Psoas muscle (tissue), 8 donors: ENCODE data around the gene SPIRE2. TPM values are rescaled to one million over a fixed set of nuclear protein-coding genes. Genes with fewer than 3 reads are reported as not detected.

Experiments used
- ATAC-seq, 4 donors: fragments of 200-7000 bp; cut with Tn5 transposase; one replicate each; pipeline ENCODE4 v1.9.1; 2020; ENCODE audit warnings: moderate library complexity in 3 of 4, mild to moderate bottlenecking in 2 of 4
- DNase-seq, 2 donors: peaks; one replicate each; pipeline ENCODE4 v3.0.0-alpha.2; 2020
- H3K27ac ChIP-seq: fragments of 200-600 bp; one replicate; pipeline ENCODE4 v1.8.0; 2022
- H3K27me3 ChIP-seq, 3 donors: fragments of 200-600 bp in 1 of 3; one replicate each; pipeline versions ENCODE4 v1.6.1 to v1.8.0; 2013 to 2022; ENCODE audit warnings: low read length in 2 of 3, mild to moderate bottlenecking in 2 of 3, moderate library complexity in 1 of 3; ENCODE audit not compliant: insufficient read depth in 3 of 3
- H3K36me3 ChIP-seq, 2 donors: fragments of 200-600 bp in 1 of 2; one replicate each; pipeline versions ENCODE4 v1.6.1 to v1.8.0; 2013 to 2022; ENCODE audit warnings: low read depth in 1 of 2, mild to moderate bottlenecking in 1 of 2, moderate library complexity in 1 of 2; ENCODE audit not compliant: insufficient read depth in 1 of 2
- H3K4me1 ChIP-seq: fragments of 200-600 bp; one replicate; pipeline ENCODE4 v1.8.0; 2022
- H3K4me3 ChIP-seq: fragments of 200-600 bp; one replicate; pipeline ENCODE4 v1.8.0; 2022; ENCODE audit warnings: mild to moderate bottlenecking
- H3K9me3 ChIP-seq: fragments of 200-600 bp; one replicate; pipeline ENCODE4 v1.8.0; 2022
- WGBS, 3 donors: extraction: QIAGEN DNeasy Blood & Tissue Kit; methylation state at CpG; one replicate each; pipeline versions ENCODE4 v1.1.6 to v1.1.7; 2013; 5-methylcytosine and 5-hydroxymethylcytosine counted together
- intact Hi-C, 2 donors: fragments of 100-400 bp; cut with DNase I; formaldehyde crosslinking; loops; one replicate each; pipeline versions ENCODE4 v1.11.0 to v1.14.2; 2022
- polyA plus RNA-seq, 3 donors: library from polyadenylated mRNA; stranded (reverse); fragments of 200-250 nt; gene quantifications; one replicate each; pipeline ENCODE4 v1.2.3, GENCODE V29; 2013
- total RNA-seq, 4 donors: library from RNA; stranded (reverse); fragmentation: NEBNext Ultra II Directional in 2 of 4; extraction: Animal tissue kit (Norgen Biotek cat#: 25700) in 2 of 4; gene quantifications; one replicate each; pipeline versions ENCODE4 v1.2.1 to v1.2.4, GENCODE V29; 2021 to 2023
- TF ChIP-seq, protein P1 (sequence below): fragments of 200-600 bp; IDR thresholded peaks from one replicate; pipeline ENCODE4 v1.8.0; 2022; ENCODE audit warnings: antibody characterized with exemption
- donor health status: healthy with polysubstance abuse.
- donor health status: DM: no; HTN: no; CAD: no; lungs with moderate emphysema.
- donor health status: Bipolar disorder and iron deficiency.
- donor health status: healthy.
- donor health status: DM: yes; HTN: yes; CAD: no.
- donor health status: DM: no; HTN: no; CAD: no.
- donor health status: DM: no; HTN: no; CAD: no.
- donor health status: DM: yes; HTN: yes; CAD: no.

SPIRE2 gene
- total and polyA plus RNA-seq, 7 donors = 0.14 to 0.48 (median 0.25) TPM; not detected in 1

GRCh38 chr16:89895482-89896250 lies 67.4 kb downstream of the SPIRE2 start:
- 89 to 92% (median 89%) methylated on average over 26 of the region's 26 CpGs for WGBS, 3 donors
- no peaks in the 10 kb centered on the region for H3K27me3 ChIP-seq
- no peaks in the 10 kb centered on the region for H3K9me3 ChIP-seq
- no peak overlapping the region for H3K4me3 ChIP-seq
- intact Hi-C loops = loop anchor here in 1 of 2 donors (1.0 kb wide), 1 partner anchor 13 kb away; no protein-coding TSS in a partner anchor
- no peaks in the 10 kb centered on the region for H3K4me1 ChIP-seq
- peaks cover 12 to 95% of the 10 kb centered on the region in 2 donors for H3K36me3 ChIP-seq
- DNase-seq (no peak), ATAC-seq (no peak)
- TF ChIP-seq, protein P1, sequence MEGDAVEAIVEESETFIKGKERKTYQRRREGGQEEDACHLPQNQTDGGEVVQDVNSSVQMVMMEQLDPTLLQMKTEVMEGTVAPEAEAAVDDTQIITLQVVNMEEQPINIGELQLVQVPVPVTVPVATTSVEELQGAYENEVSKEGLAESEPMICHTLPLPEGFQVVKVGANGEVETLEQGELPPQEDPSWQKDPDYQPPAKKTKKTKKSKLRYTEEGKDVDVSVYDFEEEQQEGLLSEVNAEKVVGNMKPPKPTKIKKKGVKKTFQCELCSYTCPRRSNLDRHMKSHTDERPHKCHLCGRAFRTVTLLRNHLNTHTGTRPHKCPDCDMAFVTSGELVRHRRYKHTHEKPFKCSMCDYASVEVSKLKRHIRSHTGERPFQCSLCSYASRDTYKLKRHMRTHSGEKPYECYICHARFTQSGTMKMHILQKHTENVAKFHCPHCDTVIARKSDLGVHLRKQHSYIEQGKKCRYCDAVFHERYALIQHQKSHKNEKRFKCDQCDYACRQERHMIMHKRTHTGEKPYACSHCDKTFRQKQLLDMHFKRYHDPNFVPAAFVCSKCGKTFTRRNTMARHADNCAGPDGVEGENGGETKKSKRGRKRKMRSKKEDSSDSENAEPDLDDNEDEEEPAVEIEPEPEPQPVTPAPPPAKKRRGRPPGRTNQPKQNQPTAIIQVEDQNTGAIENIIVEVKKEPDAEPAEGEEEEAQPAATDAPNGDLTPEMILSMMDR = no peak
- H3K27ac ChIP-seq = no peak overlapping the region

- peaks cover 11 to 85% of the 10 kb centered on the region in 2 donors for H3K36me3 ChIP-seq
- TF ChIP-seq, protein P1 = no peak
- H3K27ac ChIP-seq = no peak overlapping the region
- ATAC-seq = no peak
- H3K4me1 ChIP-seq = no peaks in the 10 kb centered on the region
- H3K27me3 ChIP-seq = no peaks in the 10 kb centered on the region
- DNase-seq = peak in 1 of 2 donors; percentile 42
- no peaks in the 10 kb centered on the region for H3K9me3 ChIP-seq
- H3K4me3 ChIP-seq = no peak overlapping the region
- intact Hi-C loops = no loop called here
- 93 to 96% (median 96%) methylated on average over 11 of the region's 11 CpGs for WGBS, 3 donors
These were observed 68.9 kb downstream of the SPIRE2 start for GRCh38 chr16:89897204-89897603.

GRCh38 chr16:89898201-89898967 lies 70.1 kb downstream of the SPIRE2 start:
- no peaks in the 10 kb centered on the region for H3K9me3 ChIP-seq
- TF ChIP-seq, protein P1 = no peak
- H3K4me3 ChIP-seq = no peak overlapping the region
- H3K36me3 ChIP-seq = peaks cover 11 to 82% of the 10 kb centered on the region in 2 donors
- intact Hi-C loops = no loop called here
- ATAC-seq (peak in 2 of 4 donors; percentile 9 to 16), DNase-seq (peak in 1 of 2 donors; percentile 45)
- no peak overlapping the region for H3K27ac ChIP-seq
- H3K4me1 ChIP-seq = no peaks in the 10 kb centered on the region
- H3K27me3 ChIP-seq = no peaks in the 10 kb centered on the region
- 94 to 95% (median 95%) methylated on average over 34 to 36 of the region's 36 CpGs for WGBS, 3 donors

GRCh38 chr16:89899879-89900481 lies 71.7 kb downstream of the SPIRE2 start:
- no peak for ATAC-seq
- Histone ChIP-seq H3K4me3 (no peak overlapping the region), H3K27me3 (no peaks in the 10 kb centered on the region), H3K36me3 (peaks cover 11 to 83% of the 10 kb centered on the region in 2 donors), H3K27ac (no peak overlapping the region), H3K9me3 (no peaks in the 10 kb centered on the region), H3K4me1 (no peaks in the 10 kb centered on the region)
- WGBS, 3 donors = 94 to 95% (median 95%) methylated on average over 20 of the region's 20 CpGs
- TF ChIP-seq, protein P1 = no peak
- intact Hi-C loops = no loop called here
- DNase-seq = peak in 1 of 2 donors; percentile 36
